H1 (cell line): ENCODE results near the gene MPP3. TPM values are rescaled to one million over a fixed set of nuclear protein-coding genes. Genes with fewer than 3 reads are reported as not detected.

Experiments
- CHD2 ChIP-seq: IDR thresholded peaks from 2 replicates; pipeline ENCODE4 v1.6.1; 2012; ENCODE audit warnings: low read length, improper control_type of control experiment
- KDM5A ChIP-seq: fragments of 200-600 bp; IDR thresholded peaks from 2 replicates; pipeline ENCODE4 v1.7.1; 2012; ENCODE audit warnings: mild to moderate bottlenecking, low read length, inconsistent platforms, mixed read lengths
- polyA plus RNA-seq, 7 experiments: library from polyadenylated mRNA; depleted of rRNA in 3 of 7; stranded (reverse) in 5 of 7; unstranded in 2 of 7; fragments of >200 nt in 5 of 7; fragments of 200-250 nt in 2 of 7; gene quantifications; 1 replicate in 5 of 7; 2 replicates in 1 of 7; 4 replicates in 1 of 7; pipeline versions ENCODE4 v1.2.1 to v1.2.3, GENCODE V29; 2011 to 2013; ENCODE audit warnings: missing spikeins in 2 of 7, mixed read lengths in 2 of 7
- total RNA-seq: library from RNA; stranded (reverse); fragmentation: NEBNext Ultra II Directional; extraction: Animal tissue kit (Norgen Biotek cat#: 25700); gene quantifications from 2 replicates; pipeline ENCODE4 v1.2.1, GENCODE V29; 2021

Gene MPP3
- total and polyA plus RNA-seq, 2 of the 8 experiments (the other 6 are each of a cell fraction or from before 2014, with no cell fraction given) = 3.1 to 6.1 TPM

DNA sequence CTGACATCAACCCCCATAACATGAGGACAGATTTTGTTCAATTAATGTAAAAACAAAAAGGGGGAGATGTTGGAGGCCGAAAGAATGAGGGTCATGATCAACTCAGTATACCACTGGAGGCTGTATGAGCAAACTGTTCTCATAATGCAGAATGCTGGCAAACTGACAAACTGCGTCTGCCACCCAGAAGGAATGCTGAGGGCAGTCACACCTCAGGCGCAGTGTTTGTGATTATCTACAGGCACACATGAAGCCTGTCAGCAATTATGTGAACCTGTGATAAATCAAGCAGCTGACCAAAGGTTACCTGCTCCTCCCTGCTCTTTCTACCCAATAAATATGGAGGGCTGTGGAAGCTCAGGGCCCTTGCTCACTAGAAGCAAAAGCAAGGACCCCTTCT is 41.3 kb upstream of the MPP3 start (continued):
- no peak for TF ChIP-seq KDM5A
- no peak for TF ChIP-seq CHD2
